ENCODE results near the gene GRK7. TPM values are rescaled to one million over a fixed set of nuclear protein-coding genes. Genes with fewer than 3 reads are reported as not detected.

The GRK7 gene
- total and polyA plus RNA-seq, 2 of the 13 experiments (the other 11 are each of a cell fraction or from before 2014, with no cell fraction given), result not detected

- no peak for TF ChIP-seq CHD4 (IDR thresholded peaks at IDR 0.05; ENCODE audit: borderline replicate concordance, low read length)
- no peak for TF ChIP-seq NFE2L2 (IDR thresholded peaks at IDR 0.05; ENCODE audit: low read length)
- peak; percentile 94 for TF ChIP-seq POGZ (CRISPR knock-in tag; IDR thresholded peaks at IDR 0.05)
- peak; percentile 85; the same call in 1 of the 2 replicates for TF ChIP-seq ZNF274 (CRISPR knock-in tag; IDR thresholded peaks at IDR 0.05)
- no peak for TF ChIP-seq REL (CRISPR knock-in tag; conservative IDR thresholded peaks at IDR 0.05)
- TF ChIP-seq ZNF687 (CRISPR knock-in tag; IDR thresholded peaks at IDR 0.05), result peak; percentile 93
- TF ChIP-seq GLI4 (CRISPR knock-in tag; IDR thresholded peaks at IDR 0.05; ENCODE audit: borderline replicate concordance), result 0 out of 2 replicates have a peak, but pooled peaks have one; percentile 61
- no peak for TF ChIP-seq ZNF30 (CRISPR knock-in tag; IDR thresholded peaks at IDR 0.05)
- peak; percentile 58; the same call in 1 of the 2 replicates for TF ChIP-seq GMEB2 (CRISPR knock-in tag; IDR thresholded peaks at IDR 0.05; ENCODE audit: low read depth)
- no peak for TF ChIP-seq KDM3A (CRISPR knock-in tag; IDR thresholded peaks at IDR 0.05; ENCODE audit: low read depth)
- peak; percentile 82 for TF ChIP-seq POGK (CRISPR knock-in tag; conservative IDR thresholded peaks at IDR 0.05)
- TF ChIP-seq ZNF652 (CRISPR knock-in tag; IDR thresholded peaks at IDR 0.05; ENCODE audit: borderline replicate concordance, low read depth), result no peak
- TF ChIP-seq ZNF761 (CRISPR knock-in tag; conservative IDR thresholded peaks at IDR 0.05), result 0 out of 2 replicates have a peak, but pooled peaks have one; percentile 25
- no peak for TF ChIP-seq PREB (CRISPR knock-in tag; IDR thresholded peaks at IDR 0.05)
- TF ChIP-seq ZBTB8A (CRISPR knock-in tag; IDR thresholded peaks at IDR 0.05; ENCODE audit: borderline replicate concordance, low read depth), result no peak
- no peak for TF ChIP-seq ELF4 (CRISPR knock-in tag; IDR thresholded peaks at IDR 0.05; ENCODE audit: borderline replicate concordance)
- peak; percentile 86; the same call in 1 of the 2 replicates for TF ChIP-seq ZNF441 (CRISPR knock-in tag; IDR thresholded peaks at IDR 0.05; ENCODE audit: borderline replicate concordance)
- peak; percentile 33; the same call in 1 of the 2 replicates for TF ChIP-seq ZSCAN9 (CRISPR knock-in tag; IDR thresholded peaks at IDR 0.05; ENCODE audit: borderline replicate concordance)
These were observed 25.0 kb upstream of the GRK7 start, which contains the start of gene RNF7 (continued) for GRCh38 chr3:141738022-141738890.
